GM18873 (cell line): ENCODE measurements around the gene C11orf68.
"Not testable (repeated sequence)": the region's sequence is repeated elsewhere in the genome, so short reads cannot be mapped to it uniquely, and the experiment has no call there.

Source experiments
- ATAC-seq: cut with Tn5 transposase; IDR thresholded peaks from one replicate; pipeline ENCODE4 v1.9.1; 2021; ENCODE audit warnings: mild to moderate bottlenecking, moderate library complexity, moderate number of reproducible peaks; ENCODE audit not compliant: unreplicated experiment, low FRiP score

Gene C11orf68

GRCh38 chr11:65892661-65893317 lies 26.1 kb downstream of the C11orf68 start:
- no peak for ATAC-seq

GRCh38 chr11:65892137-65892540 lies 26.7 kb downstream of the C11orf68 start:
- ATAC-seq, result not testable (repeated sequence)

- ATAC-seq, result no peak
Observed at GRCh38 chr11:65891219-65892136, 27.4 kb downstream of the C11orf68 start.

GRCh38 chr11:65890324-65891218 lies 28.3 kb downstream of the C11orf68 start, which contains the start of gene CCDC85B:
TSS of gene CCDC85B (plus strand) at chr11:65890673. CDS start at chr11:65890784, 111 bp downstream.
- peak; percentile 46 for ATAC-seq

GRCh38 chr11:65888163-65888814 lies 30.6 kb downstream of the C11orf68 start, which contains the start of gene FIBP:
TSS of gene FIBP (minus strand) at chr11:65888471. CDS start at chr11:65888418, 53 bp downstream.
- peak; percentile 29 for ATAC-seq

GRCh38 chr11:65887723-65888162 lies 31.1 kb downstream of the C11orf68 start:
- ATAC-seq, result no peak

GRCh38 chr11:65886826-65887722 lies 31.8 kb downstream of the C11orf68 start:
- no peak for ATAC-seq

GRCh38 chr11:65885808-65886536 lies 32.9 kb downstream of the C11orf68 start:
- no peak for ATAC-seq

GRCh38 chr11:65885231-65885630 lies 33.6 kb downstream of the C11orf68 start:
- no peak for ATAC-seq

GRCh38 chr11:65884716-65885092 lies 34.2 kb downstream of the C11orf68 start:
- ATAC-seq, result no peak

- no peak for ATAC-seq
Observed at GRCh38 chr11:65883786-65884715, 34.8 kb downstream of the C11orf68 start.

GRCh38 chr11:65883058-65883761 lies 35.7 kb downstream of the C11orf68 start:
- no peak for ATAC-seq

GRCh38 chr11:65882120-65883057 lies 36.5 kb downstream of the C11orf68 start:
- ATAC-seq, result no peak

- ATAC-seq, result no peak
Observed at GRCh38 chr11:65880844-65881421, 37.9 kb downstream of the C11orf68 start.

GRCh38 chr11:65880027-65880426 lies 38.8 kb downstream of the C11orf68 start:
- no peak for ATAC-seq
